Activated CD8-positive, alpha-beta memory T cell treated with anti-CD3 and anti-CD28 coated beads, Interleukin-2, amount 50 U/mL, for 24 hours (primary cell): ENCODE results near the gene BUD31.

ENCODE experiments used
- DNase-seq: peaks from one replicate; pipeline ENCODE4 v3.0.0-alpha.2; 2020; ENCODE audit errors: extremely low read depth

Gene BUD31

DNA sequence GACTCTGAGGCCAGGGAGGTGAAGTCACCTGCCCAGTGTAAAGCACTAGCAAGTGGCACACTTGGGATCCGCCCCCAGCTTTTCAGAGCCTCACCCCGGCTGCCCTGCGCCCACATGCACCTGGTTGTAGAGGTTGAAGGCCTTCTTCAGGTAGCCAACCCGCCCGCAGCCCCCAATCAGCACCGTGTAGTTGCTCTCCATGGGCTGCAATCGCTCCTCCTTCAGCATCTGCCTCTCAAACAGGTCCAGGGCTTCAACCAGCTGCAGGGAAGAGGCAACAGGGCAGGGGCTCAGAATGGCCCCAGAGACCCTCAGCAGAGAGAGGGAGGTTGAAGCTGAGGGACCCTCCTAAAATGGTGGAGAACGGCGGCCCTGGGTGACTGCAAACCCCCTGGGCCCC is 24.4 kb downstream of the BUD31 start:
- DNase-seq: no peak

DNA sequence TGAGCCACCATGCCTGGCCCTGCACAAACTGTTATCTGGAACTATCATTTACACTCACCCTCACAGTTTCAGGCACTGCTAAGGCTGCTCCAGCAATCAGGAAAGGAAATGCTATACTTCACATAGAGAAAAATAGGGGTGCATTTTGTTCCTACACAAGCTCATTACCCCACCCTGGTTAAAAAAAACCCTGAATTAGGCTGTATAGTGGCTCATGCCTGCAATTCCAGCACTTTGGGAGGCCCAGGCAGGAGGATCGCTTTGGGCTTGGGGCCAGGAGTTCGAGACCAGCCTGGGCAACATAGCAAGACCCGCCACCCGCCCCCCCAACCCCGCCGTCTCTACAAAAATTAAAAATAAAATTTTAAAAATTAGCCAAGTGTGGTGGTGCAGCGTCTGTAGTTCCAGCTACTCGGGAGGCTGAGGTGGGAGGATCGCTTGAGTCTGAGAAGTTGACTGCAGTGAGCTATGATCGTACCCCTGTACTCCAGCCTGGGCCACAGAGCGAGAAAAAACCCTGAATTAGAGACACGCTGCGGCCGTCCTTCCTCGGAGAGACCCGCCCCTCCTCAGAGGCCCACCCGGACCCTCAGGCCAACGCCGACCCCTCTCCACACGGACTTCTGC is 29.3 kb downstream of the BUD31 start:
- DNase-seq: no peak

DNA sequence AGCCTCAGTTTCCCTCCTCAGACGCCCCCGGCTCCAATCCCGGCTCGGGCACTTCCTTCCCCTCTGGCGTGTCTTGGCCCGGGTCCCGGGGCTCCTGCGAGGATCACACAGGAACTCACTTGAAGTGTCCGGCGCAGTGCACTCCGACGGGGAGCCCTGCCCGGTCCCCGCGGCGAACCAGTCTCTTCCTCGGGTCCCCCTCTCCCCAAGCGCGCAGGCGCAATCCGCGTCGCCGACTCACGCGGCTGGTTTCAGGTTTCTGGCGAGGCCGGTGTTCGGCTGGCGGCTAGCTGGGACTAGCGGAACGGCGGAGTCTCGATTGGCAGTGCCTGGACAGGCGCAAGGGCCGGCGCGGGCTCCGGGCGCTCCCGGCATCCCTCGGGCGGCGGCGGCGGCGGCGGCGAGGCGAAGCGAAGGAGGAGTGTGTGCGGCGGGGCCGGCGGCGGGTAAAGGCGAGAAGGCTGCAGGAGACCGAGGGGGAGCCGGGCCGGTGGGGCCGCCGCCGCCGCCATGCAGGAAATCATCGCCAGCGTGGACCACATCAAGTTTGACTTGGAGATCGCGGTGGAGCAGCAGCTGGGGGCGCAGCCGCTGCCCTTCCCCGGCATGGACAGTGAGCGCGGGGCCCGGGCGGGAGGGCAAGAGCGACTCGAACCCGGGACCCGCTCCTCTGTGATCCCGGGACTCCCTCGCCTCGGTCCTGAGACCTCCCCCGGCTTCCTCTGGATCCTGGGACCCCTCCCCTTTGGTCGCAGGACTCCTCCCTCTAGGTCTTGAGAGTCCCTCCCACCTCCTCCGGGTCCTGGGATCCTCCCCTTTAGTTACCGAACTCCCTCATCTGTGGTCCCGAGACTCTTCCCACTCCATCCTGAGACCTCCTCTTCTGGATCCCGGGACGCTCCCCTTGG is 30.1 kb downstream of the BUD31 start, which contains the start of the genes CPSF4 and PTCD1:
Gene CPSF4 (plus strand): TSS at position 371 of the 908 bp plus-strand sequence. CDS start 140 bp downstream, at position 511.
Gene PTCD1 (minus strand): TSS at position 226 of the 908 bp plus-strand sequence. CDS start 3,556 bp downstream, outside the sequence.
- peak; percentile 79 for DNase-seq

DNA sequence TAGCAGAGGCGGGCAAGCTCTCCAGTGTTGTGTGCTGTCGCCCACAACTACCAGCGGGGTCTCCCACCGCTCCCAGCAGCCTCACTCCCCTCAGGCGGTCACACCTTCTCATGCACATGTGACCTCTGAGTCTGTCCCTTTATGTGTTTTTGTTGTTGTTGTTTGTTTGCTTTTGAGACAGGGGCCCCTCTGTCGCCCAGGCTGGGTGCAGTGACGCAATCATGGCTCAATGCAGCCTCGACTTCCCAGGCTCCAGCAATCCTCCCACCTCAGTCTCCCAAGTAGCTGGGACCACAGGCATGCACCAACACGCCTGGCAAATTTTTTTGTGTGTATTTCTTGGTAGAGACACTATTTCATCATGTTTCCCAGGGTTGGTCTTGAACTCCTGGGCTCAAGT is 31.4 kb downstream of the BUD31 start:
- no peak for DNase-seq

DNA sequence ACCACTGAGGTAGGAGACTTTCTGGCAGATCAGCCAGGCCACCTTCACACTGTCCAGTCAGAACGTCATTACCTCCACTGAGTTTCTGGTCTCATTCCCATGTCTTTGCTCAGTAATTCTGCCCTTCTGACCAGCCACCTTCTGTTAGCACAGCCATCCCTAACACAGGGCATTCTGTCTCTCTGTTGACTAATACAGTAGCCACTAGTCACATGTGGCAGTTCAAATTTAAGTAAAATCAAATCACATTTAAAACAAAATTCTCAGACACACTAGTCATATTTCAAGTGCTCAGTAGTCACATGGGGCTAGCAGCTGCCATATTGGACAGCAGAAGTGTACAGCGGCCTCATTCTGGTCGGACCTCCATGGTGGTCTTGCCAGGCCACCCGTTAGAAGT is 37.3 kb downstream of the BUD31 start:
- no peak for DNase-seq

DNA sequence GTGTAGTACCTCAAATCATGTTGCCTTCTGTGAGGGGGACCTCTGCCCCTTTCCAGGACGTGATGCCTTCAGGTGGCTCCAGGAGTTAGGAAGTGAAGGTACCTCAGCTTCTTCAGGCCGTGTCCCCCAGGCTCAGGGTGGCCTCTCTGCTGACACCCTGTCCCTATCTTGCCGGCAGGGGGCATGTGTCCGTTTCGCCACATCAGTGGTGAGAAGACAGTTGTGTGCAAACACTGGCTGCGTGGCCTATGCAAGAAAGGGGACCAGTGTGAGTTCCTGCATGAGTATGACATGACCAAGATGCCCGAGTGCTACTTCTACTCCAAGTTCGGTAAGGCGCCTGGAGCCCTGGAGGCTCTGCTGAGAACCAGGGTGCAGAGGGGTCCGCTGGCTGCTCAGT is 39.2 kb downstream of the BUD31 start:
- no peak for DNase-seq

DNA sequence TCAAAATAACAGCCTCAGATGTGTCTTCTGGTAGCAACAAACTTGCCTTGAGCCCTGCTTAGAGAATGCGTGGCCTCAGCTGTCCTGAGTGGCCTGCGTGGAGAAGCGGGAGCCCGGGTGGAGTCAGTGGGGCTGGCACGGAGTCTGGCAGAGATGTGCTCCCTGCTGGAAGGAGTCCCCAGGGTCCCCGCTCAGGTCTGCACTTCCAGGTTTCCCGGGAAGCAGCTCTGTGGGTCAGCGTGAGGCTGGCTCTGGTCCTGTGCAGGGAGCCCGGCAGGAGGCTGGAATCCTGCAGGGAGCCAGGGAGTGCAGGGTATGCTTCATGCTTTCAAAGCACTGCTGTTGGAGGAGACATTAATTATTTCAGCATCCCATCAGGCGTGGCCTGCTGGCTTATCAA is 40.1 kb downstream of the BUD31 start:
- no peak for DNase-seq

DNA sequence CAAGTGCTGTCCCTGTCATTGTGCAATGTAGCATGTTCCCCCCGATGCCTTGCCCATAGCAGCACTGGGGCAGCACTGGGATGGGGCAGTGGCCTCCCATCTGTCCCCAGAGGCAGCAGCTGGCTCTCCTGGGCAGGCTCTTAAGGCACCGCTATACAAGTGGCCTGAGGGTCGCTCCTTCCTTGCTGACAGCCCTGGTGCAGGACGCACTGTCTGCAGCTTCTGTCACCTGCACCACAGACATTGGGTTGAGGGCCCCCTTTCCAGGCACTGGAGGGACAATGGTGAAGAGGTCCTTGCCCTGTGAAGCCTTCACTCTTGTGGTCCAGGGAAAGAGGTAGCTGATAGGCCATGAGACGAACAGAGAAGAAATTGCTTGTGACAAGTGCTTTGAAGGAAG is 40.6 kb downstream of the BUD31 start:
- no peak for DNase-seq

DNA sequence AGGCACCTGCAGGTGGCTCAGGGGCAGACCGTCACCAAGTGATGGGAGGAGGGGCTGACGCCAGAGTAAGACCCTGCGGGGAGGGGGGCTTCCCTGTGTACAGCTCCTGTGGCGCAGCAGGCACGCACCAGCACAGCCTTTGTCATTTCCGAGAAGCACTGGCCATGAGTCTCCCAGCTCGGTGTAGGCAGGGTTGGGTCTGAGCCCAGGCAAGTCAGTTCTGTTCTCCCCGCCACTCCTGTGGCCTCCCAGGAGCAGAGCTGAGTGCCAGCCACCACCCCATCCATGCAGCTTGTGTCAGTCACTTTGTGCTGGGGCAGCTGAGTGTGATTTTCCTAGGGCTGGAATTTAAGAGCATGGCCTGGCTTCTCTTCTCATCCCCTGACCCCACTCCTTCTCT is 43.2 kb downstream of the BUD31 start:
- no peak for DNase-seq

DNA sequence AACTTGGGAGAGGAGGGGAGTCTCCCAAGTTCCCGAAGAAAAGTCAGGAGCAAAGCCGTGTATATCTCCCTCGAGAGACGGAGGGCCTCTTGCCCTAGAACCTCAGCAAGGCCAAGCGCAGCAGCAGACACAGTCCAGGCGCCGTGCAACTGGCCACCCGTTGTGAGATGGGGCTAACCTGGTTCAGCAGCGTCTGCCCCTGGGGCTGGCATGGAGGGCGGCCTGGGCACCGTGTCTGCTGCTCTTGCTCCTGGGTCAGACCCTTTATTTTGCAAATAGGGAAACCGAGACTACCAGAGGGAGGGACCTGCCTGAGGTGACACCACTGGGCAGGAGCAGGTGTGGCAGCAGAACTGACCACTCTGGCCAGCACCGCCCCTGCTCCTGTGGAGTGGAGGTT is 43.8 kb downstream of the BUD31 start:
- no peak for DNase-seq

DNA sequence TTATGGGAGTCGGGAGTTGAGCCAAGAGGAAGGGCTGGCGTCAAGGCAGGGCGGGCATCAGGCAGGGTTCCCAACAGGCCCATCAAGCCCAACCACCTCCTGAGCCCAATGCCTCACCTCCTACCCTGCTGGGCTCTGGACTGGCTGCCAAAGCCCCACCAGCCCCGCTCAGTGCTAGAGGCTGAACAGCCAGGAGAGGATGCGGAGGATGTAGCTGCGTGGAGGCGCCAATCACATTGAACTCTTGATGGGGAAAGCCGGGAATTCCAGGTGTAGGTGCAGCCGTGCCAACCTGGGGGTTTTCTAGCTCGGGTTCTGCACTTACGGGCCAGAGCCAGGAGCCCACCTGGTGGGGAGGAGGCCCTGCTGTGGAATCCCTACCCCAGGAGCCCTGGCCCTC is 44.3 kb downstream of the BUD31 start:
- no peak for DNase-seq

DNA sequence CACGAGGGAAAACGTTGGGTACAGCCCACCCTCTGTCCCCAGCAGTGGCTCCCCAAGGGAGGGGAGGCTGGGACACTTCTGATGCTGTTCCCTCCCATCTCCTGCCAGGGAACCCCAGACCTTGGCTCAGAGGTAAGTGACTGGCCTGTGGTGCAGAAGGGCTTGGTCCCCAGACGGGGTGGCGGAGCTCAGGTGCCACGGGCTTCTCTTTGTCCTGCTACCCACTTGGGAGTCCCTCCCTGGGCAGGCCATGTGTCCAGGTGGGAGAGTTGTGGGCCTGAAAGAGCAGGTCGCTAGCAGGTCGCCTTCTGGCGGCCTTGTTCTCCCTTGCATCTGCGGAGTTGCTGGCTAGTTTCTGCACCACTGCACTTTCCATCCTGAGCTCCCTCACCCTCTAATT is 47.1 kb downstream of the BUD31 start:
- DNase-seq: no peak

DNA sequence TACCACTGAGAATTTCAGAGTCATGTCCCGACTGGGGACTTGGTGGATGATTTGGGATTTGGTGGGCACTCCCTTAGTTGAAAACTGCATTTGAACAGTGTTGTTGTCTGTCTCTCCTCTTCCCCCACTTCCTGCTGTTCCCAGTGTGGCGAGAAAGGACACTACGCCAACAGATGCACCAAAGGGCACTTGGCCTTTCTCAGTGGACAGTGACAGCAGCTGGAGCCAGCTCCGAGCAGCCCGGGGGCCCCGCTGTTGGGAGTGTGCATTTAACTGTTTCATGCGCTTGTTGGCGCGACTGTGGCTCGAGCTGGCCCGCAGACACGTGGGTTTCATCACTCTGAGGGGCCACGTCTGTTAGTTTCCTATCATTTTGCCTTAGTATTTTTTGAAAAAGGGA is 47.5 kb downstream of the BUD31 start:
- no peak for DNase-seq

DNA sequence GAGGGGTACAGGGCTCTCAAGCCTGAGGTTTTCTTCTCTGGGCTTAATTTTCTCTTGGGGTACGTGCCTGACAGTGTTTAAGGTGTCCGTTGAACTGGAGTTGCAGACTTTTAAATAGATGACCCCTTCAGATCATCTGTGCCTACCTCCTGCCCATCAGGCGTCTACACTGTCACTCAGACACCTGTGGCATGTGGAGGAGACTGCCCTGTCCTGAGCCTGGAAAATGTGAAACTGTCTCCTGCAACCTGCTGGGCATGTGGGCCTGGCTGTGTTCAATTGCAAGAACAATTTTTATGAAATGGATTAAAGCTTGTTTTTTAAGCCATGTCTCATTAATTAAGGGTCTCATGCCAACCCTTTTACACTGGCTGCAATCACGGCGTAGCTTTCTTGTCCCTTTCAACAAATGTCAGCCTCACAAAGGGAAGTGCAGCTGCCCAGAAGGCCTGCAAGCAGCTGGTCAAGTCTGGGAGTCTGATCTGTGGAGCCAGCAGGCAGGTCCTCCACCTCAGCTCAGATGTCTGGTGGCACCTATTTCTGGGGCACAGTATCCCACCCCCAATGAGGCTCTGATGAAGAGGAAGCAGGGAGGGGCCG is 48.4 kb downstream of the BUD31 start:
- DNase-seq: no peak

DNA sequence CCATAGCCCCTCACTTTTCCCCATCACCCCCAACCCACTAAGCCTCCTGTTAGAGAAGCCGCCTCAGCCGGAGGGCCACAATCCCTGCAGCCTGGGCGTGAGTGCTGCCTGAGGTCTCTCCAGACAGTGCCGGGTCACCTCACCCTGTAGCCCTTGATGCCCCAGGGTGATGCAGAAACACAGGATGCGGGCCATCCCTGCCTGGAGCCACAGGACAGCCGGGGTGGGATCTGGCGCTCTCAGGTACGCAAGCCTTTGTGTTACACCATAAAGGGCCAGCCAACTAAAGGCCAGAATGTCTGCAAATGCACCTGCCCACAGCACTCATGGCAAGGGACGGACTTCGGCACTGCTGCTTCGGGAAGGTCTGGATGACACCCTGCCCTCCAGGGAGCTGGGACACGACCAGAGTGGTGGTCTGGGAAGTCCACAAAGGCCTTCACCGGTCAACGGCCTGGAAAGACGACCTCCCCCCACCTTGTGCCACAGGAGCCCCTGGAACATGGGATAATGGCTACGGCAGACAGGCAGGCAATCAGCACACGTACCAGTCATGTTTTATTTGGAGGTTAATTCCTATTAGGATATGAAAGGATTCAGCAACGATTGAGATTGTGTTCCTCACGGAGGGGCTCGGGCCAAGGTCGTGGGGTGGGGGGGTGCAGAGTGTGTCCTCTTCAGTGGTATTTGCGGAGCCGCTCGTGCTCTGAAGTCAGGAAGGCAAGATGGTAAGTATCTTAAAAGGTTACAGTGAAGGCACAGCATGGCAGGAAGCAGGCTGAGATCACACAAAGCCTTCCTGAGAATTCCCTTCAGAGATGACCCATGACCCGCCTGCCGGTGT is 49.1 kb downstream of the BUD31 start:
- no peak for DNase-seq

DNA sequence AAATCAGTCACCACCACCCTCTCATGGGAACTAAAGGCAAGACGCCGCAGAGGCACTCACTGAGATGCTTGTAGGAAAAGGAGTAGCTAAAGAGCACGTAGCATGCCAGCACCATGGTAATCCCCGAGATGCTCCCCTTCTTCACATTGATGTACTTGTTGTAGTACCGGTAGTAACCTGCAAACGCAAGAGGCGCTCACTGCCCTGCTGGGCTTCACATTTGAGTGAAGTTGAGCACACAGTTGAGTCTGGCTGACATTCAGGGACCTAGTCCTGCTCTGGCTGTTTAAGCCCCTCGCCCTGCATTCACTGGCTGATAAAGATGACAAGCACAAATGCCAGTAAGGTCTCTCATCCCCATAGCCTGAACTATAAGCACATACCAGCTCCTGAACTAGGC is 50.3 kb downstream of the BUD31 start:
- no peak for DNase-seq

DNA sequence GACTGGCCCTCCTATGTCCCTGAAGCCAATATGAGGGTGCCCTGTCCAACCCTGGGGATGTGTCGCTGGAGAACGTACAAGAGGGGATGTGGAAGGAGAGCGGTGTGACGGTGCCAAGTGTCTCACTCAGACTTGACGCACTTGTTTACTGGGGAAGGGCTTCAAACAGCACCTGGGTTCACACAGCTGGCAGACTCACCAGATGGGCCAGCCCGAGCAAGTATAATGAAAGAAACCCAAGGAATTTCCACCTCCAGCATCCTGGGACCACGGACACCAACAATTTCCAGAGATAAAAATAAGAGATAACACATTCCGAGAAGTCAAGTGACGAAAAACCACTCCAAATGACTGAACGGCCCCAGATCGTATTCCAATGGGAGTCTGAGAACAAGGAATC is 51.9 kb downstream of the BUD31 start:
- DNase-seq: no peak

DNA sequence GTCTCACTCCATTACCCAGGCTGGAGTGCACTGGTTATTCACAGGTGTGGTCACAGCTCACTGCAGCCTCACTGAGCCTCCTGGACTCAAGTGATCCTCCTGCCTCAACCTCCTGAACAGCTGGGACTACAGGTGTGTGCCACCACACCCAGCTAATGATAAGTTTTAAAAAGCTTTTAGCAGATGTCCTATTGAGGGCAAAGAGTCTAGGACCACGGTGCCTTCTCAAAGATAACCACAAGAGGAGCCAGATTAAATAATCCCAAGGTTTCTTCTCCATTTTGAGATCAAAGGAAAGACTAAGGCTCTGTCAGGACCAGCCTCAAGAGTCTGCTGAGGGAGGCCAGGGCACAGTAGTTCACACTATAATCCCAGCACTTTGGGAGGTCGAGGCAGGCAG is 52.5 kb downstream of the BUD31 start:
- DNase-seq: no peak

DNA sequence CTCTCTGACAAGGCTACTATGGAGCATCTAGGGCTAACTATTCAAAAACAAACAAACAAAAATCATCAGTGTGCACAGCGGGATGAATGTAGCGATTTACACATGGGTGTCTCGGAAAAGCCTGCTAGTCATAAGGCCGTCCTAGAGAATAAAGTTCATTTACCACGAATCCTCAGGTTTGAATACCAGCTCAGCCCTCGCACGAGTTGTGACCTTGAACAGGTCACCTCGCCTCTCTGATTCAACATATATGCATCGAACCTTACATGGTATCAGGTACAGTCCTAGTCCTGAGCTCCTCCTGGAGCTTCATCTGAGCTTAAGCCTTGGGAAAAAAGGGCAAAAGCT is 56.6 kb downstream of the BUD31 start:
- DNase-seq: no peak

DNA sequence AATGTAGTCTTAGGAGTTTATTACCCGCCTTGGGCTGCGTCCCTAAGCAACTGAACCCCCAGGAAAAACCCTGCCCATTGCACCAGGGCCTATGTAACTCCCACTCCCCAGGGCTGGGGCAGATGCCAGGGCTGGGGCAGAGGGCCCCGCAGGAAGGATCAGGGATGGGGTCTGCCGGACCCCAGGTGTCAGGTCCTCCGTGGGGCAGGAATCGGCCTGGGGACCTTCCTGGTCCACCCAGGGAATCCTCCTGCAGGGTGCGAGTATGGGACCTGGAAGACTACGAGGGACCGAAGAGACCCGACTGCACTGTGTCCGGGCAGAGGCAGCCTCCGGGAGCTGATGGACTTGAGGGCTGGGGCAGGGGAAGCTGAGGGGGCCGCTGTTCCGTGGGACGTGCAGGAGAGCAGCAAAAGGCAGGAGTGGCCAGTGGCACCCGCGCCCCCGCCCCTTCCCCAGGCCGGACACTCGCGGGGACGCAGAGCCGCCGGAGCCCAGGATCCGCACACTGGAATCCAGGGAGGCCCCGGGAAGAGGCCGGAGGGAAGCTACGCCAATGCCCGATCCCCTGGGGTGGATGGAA is 59.7 kb downstream of the BUD31 start:
- no peak for DNase-seq
